Measurements from ENCODE around the gene ELFN1. TPM values are rescaled to one million over a fixed set of nuclear protein-coding genes. Genes with fewer than 3 reads are reported as not detected.

ELFN1 gene
- total and polyA plus RNA-seq, 2 donors (not counting 3 experiments of a cell fraction or from before 2014, with no cell fraction given): 0.37 to 1.0 TPM

DNA sequence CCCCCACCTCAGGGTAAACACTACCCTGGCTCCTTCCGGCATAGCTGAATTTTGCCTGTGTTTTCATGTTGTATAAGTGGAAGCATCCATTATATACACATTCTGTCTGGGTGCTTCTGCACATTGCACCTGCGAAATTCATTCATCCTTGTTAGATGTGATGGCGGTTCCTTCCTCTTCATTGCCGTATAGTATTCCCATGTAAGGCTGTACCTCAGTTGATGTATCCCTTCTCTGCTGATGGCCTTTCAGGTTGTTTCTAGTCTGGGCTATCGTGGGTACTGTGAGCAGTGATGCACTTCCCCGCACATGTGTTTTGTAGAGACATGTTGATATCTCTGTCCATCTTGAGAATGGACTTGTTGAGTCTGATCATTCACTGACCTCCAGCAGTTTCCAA, 28.9 kb downstream of the ELFN1 start:
- DNase-seq (ENCODE audit: low read depth, low spot score) (no peak), FAIRE-seq (no peak)
- Histone ChIP-seq H3K9me3 (replicated peaks; ENCODE audit: control insufficient read depth, insufficient read depth, low read length) (no peaks in the 10 kb centered on the region), H3K9me1 (replicated peaks; ENCODE audit: control insufficient read depth, extremely low read depth, insufficient read depth, low read length) (no peaks in the 10 kb centered on the region), H3K4me3 (replicated peaks in 1 of 3; ENCODE audit: insufficient read depth in 1 of 3, low read depth in 1 of 3, low read length in 3 of 3) (no peak overlapping the region), H3K4me2 (ENCODE audit: insufficient read depth, low read length) (no peak overlapping the region), H3K36me3 (ENCODE audit: control insufficient read depth in 2 of 2, extremely low read depth in 1 of 2, insufficient read depth in 2 of 2, low read length in 2 of 2) (no peaks in the 10 kb centered on the region), H2AFZ (ENCODE audit: low read depth, low read length) (no peak overlapping the region), H3K79me2 (ENCODE audit: control insufficient read depth, insufficient read depth, low read length) (no peaks in the 10 kb centered on the region), H3K27me3 (ENCODE audit: control insufficient read depth in 2 of 2, insufficient read depth in 2 of 2, low read length in 2 of 2) (no peaks in the 10 kb centered on the region), H3K27ac (ENCODE audit: insufficient read depth, low read depth, low read length) (no peak overlapping the region), H3K4me1 (ENCODE audit: control insufficient read depth, extremely low read depth, insufficient read depth, low read length) (no peaks in the 10 kb centered on the region), H4K20me1 (replicated peaks; ENCODE audit: control insufficient read depth, extremely low read depth, insufficient read depth, low read length) (no peaks in the 10 kb centered on the region), H3K9ac (replicated peaks; ENCODE audit: extremely low read depth, insufficient read depth, low read length) (no peak overlapping the region)
- TF ChIP-seq MYC (IDR thresholded peaks at IDR 0.05; ENCODE audit: low read depth, low read length): no peak
- TF ChIP-seq GATA2 (IDR thresholded peaks at IDR 0.05; ENCODE audit: insufficient read depth, insufficient read length, low read depth, low read length): no peak
- TF ChIP-seq EZH2 (IDR thresholded peaks at IDR 0.05; ENCODE audit: borderline replicate concordance, low read depth, low read length, severe bottlenecking): no peak
- no peak for TF ChIP-seq JUN (IDR thresholded peaks at IDR 0.05; ENCODE audit: borderline replicate concordance, insufficient read depth, insufficient read length, low read depth)
- TF ChIP-seq FOS (IDR thresholded peaks at IDR 0.05; ENCODE audit: borderline replicate concordance, insufficient read depth, low read length): no peak
- TF ChIP-seq POLR2AphosphoS5 (IDR thresholded peaks at IDR 0.05; ENCODE audit: insufficient read depth, low read depth, low read length): no peak
- TF ChIP-seq, protein P1, sequence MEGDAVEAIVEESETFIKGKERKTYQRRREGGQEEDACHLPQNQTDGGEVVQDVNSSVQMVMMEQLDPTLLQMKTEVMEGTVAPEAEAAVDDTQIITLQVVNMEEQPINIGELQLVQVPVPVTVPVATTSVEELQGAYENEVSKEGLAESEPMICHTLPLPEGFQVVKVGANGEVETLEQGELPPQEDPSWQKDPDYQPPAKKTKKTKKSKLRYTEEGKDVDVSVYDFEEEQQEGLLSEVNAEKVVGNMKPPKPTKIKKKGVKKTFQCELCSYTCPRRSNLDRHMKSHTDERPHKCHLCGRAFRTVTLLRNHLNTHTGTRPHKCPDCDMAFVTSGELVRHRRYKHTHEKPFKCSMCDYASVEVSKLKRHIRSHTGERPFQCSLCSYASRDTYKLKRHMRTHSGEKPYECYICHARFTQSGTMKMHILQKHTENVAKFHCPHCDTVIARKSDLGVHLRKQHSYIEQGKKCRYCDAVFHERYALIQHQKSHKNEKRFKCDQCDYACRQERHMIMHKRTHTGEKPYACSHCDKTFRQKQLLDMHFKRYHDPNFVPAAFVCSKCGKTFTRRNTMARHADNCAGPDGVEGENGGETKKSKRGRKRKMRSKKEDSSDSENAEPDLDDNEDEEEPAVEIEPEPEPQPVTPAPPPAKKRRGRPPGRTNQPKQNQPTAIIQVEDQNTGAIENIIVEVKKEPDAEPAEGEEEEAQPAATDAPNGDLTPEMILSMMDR (IDR thresholded peaks at IDR 0.05; ENCODE audit: extremely low read depth in 1 of 2, insufficient read depth in 1 of 2, low read depth in 1 of 2, low read length in 2 of 2): no peak
- TF ChIP-seq, protein P2, sequence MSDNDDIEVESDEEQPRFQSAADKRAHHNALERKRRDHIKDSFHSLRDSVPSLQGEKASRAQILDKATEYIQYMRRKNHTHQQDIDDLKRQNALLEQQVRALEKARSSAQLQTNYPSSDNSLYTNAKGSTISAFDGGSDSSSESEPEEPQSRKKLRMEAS (IDR thresholded peaks at IDR 0.05; ENCODE audit: insufficient read depth, insufficient read length): no peak
- TF ChIP-seq POLR2A (IDR thresholded peaks at IDR 0.05; ENCODE audit: low read depth, low read length): no peak
- intact Hi-C loops (cut with micrococcal nuclease): no loop called here
- ChIA-PET CTCF (no interaction called here), POLR2A (no interaction called here)
- dilution Hi-C loops (cut with MboI; ENCODE audit: extremely low pct_ligation_motif_present, low sequenced_read_pairs): no loop called here
- BruUV-seq (replicated peaks): no TSS peak

Measured in endothelial cell of umbilical vein (primary cell).